Activated CD8-positive, alpha-beta memory T cell treated with anti-CD3 and anti-CD28 coated beads, Interleukin-2, amount 50 U/mL, for 24 hours (primary cell): ENCODE measurements around the gene ERBB2.

Source experiments
- DNase-seq: peaks from one replicate; pipeline ENCODE4 v3.0.0-alpha.2; 2020; ENCODE audit errors: extremely low read depth

Gene ERBB2

DNA sequence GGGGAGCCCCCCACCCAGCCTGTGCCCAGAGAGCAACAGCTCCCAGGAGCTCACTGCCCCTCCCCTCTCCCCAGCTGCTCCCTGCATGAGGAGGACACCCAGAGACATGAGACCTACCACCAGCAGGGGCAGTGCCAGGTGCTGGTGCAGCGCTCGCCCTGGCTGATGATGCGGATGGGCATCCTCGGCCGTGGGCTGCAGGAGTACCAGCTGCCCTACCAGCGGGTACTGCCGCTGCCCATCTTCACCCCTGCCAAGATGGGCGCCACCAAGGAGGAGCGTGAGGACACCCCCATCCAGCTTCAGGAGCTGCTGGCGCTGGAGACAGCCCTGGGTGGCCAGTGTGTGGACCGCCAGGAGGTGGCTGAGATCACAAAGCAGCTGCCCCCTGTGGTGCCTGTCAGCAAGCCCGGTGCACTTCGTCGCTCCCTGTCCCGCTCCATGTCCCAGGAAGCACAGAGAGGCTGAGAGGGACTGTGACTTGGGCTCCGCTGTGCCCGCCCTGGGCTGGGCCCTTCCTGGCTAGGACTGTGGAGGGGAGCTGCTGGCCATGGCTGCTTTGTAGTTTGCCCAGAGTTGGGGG is 34.1 kb upstream of the ERBB2 start:
- no peak for DNase-seq

DNA sequence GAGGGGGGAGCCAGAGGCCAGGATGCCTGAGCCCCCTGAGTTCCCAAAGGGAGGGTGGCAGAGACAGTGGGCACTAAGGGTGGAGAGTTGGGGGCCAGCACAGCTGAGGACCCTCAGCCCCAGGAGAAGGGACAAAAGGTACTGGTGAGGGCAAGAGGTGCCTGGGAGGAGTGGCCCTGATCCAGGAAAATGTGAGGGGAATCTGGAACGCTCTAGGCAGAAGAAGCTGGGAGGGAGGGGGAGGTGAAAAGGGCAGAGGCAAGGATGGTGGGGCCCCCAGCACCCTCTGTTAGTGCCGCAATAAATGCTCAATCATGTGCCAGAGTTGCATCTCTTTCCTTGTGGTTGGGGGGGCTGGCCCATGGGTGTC is 33.6 kb upstream of the ERBB2 start:
- no peak for DNase-seq

DNA sequence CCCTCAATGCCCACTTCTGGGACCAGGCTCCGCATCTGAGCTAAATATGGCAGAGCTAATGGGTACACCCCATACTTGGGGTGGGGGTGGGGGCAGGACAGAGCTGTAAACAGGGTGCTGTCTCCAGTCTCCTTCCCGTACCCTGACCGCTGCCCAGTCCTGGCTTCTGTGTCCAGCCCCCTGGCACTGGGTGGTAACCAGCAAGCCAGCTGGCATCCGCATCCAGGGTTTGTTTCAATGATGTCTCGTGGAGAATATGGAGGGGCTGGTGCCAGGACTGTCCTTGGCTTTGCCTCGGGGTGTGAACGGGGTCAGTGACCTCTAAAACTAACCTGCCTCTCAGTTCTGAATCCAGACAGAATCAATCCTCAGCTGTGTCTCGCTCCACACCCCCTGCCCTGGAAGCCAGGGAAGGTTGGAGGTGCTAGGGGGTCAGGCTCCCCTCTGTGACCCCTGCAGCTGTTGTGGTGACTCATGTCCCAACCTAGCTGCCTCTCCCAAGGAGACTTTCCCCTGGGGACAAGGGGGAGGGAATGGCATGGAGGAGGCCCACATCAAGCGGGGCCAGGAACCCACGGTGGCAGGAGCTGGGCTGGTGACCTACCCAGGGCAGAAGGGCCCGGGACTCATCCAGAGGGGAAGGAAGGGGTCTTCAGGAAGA is 33.1 kb upstream of the ERBB2 start:
- no peak for DNase-seq

DNA sequence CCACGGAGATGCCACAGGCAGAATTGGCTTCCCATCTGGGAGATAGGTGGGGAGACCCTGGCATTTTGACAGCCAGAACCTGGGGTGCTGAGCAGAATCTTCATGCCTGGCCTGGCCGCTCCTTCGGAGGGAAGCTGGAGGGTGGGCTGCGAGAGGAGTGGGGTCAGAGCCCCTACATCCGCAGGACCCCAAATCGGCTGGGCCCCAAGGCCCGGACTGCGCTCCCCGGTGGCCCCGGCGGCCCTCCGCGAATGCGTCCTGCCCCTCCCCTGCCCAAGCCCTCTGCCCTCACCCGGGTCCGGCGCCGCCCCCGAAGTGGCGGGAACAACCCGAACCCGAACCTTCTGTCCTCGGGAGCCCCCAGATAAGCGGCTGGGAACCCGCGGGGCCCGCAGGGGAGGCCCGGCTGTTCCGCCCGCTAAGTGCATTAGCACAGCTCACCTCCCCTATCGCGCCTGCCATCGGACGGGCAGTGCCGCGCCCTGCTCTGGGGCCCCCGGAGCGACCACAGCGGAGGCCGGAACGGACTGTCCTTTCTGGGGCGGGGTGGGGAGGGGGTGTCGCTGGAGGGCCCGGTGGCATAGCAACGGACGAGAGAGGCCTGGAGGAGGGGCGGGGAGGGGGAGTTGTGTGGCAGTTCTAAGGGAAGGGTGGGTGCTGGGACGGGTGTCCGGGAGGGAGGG is 32.5 kb upstream of the ERBB2 start:
- no peak for DNase-seq

DNA sequence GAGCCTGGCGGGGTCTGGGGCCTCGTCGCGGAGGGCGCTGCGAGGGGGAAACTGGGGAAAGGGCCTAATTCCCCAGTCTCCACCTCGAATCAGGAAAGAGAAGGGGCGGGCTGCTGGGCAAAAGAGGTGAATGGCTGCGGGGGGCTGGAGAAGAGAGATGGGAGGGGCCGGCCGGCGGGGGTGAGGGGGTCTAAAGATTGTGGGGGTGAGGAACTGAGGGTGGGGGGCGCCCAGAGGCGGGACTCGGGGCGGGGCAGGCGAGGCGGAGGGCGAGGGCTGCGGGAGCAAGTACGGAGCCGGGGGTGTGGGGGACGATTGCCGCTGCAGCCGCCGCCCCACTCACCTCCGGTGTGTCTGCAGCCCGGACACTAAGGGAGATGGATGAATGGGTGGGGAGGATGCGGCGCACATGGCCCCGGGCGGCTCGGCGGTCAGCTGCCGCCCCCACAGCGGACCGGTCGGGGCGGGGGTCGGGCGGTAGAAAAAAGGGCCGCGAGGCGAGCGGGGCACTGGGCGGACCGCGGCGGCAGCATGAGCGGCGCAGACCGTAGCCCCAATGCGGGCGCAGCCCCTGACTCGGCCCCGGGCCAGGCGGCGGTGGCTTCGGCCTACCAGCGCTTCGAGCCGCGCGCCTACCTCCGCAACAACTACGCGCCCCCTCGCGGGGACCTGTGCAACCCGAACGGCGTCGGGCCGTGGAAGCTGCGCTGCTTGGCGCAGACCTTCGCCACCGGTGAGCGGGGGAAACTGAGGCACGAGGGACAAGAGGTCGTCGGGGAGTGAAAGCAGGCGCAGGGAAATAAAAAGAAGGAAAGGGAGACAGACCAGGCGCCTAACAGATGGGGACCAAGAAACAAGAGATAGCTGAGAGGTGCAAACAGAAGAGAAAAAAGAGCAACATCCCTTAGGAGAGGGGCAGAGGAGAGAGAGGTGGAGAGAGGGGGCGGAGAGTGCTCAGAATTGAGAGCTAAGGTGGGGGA is 31.6 kb upstream of the ERBB2 start, which contains the start of gene PNMT:
TSS of gene PNMT (plus strand) at position 509 of the 980 bp plus-strand sequence. CDS start at position 532, 23 bp downstream.
- peak; percentile 29 for DNase-seq

DNA sequence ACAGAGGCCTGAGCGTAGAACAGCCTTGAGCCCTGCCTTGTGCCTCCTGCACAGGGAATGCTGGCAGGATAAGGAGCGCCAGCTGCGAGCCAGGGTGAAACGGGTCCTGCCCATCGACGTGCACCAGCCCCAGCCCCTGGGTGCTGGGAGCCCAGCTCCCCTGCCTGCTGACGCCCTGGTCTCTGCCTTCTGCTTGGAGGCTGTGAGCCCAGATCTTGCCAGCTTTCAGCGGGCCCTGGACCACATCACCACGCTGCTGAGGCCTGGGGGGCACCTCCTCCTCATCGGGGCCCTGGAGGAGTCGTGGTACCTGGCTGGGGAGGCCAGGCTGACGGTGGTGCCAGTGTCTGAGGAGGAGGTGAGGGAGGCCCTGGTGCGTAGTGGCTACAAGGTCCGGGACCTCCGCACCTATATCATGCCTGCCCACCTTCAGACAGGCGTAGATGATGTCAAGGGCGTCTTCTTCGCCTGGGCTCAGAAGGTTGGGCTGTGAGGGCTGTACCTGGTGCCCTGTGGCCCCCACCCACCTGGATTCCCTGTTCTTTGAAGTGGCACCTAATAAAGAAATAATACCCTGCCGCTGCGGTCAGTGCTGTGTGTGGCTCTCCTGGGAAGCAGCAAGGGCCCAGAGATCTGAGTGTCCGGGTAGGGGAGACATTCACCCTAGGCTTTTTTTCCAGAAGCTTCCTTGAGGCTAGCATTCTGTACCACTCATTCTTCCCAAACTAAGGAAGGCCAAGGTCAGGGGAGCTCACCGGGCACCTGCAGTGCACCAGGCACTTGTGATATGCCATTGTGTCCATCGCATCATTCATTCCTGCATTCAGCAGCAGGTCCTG is 29.7 kb upstream of the ERBB2 start:
- no peak for DNase-seq

DNA sequence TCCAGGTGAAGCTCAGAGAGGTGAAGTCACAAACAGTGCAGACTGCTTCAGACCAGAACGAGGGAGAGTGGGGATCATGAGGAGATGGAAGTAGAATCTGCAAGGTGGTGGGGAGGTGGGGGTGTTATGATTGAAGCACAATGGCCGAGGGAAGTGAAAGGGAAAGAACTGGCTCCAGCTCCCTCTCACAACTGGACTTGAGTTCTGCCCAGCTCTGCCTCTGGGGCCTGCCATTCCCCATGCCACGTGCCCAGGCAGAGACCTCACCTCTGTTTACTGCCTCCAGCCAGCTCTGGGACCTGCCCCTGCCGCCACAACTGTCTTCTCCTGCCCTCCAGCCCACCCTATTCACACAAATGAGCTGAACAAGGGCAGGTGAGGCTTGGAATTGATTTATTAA is 29.1 kb upstream of the ERBB2 start:
- no peak for DNase-seq

DNA sequence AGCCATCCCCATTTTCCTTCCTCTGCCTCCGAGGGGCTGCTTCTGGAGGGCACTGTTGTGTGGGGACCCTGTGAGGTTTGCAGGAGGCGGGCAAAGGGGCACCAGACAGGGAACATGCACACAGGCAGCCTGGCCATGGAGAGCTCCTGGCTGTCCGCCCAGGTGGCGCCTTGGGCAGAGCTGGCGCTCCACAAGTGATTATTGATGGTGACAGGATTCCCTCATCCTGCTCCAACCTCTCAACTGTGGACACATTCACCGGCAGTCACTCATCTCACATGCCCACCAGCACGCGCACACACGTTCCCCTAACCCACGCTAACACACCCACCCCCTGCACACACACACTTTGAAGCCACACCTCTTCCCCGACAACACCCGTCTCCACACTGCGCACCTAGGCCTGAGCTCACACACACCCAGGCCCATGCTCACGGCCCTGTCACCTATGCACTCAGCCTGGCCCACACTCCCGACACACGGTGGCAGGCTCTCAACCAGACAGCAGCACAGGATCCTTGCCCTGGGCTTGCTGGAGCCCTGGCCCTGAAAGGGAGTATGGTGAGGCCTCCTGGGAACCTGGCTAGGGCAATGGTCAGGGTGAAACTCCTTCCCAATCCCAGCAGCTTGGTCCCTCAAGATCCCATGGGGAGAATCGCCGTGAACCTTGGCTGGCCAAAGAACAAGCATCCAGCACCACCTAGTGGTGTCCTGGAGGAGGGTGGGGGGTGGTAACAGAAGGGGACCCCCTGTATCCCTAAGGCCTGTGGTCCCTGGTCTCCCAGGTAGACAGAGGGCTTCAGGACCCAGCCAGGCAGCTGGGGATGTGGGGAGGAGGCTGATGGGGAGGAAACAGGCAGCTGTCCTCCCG is 28.0 kb upstream of the ERBB2 start:
- no peak for DNase-seq

DNA sequence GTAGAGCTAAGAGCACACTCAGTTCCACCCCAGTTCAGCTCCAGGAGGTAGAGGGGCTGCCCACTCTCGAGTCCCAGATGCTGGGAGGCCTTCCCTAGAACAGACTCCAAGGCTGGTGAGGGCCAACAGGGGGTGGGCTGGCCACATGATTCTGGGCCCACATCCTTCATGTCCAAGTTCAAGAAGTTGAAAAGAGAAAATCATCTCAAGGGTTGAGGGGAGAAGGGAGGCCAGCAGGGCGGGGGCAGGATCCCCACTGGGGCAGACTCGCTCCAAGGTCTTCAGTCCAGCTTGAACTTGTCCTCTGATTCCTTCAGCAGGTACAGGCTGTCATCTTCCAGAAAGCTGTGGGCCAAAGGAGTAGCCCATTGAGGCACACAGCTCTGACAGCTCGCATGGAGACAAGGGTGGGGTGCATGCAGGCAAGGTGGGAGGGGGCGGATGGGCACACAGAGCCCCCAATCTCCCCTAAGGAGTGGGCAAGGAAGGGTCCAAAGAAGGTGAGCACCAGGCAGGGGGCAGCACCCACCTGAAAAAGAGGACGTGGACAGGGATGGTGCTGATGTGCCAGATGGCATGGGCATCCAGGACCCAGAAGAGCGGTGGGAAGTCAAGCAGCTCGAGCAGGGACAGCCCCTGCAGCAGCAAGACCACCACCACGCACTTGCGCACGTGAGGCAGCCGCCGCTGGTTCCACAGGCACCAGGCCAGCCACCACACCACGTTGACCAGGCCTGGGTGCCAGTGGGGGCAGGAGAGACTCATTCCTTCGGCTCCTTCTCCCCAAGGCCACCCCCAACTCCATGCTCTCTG is 27.1 kb upstream of the ERBB2 start:
- DNase-seq = no peak

DNA sequence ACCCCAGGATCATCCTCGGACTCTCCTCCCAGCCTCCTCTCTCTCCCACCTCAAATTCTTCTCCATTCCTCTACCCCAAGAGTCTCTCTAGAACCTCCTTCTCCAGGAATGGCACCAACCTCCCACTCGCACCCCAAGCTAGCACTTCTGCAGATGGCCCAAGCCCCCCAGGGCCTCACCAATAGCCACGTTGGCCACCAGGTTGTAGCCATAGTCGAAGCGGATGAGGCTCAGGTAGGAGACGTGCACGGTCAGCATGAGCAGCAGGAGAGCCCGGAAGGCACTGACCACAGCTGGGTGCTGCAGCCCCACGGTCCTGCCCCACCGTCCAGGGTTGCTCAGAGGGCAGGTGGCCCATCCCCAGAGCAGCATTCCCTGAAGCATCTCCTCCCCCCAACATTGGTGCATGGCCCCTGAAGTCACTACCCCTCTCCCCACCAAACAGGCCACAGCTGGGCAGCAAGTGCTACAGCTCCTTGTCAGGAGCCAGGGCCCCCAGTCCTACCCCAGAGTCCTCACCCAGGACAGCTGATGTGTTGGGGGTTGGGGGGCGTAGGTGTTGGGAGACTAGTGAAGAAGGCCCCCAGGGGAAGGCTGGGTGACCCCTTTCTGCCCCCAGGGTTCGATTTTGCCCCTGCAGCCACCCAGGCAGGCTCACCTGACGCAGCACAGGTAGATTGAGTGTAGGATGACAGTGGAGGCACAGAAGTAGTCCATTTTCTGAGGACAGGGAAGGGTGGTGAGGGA is 26.4 kb upstream of the ERBB2 start:
- DNase-seq = no peak

DNA sequence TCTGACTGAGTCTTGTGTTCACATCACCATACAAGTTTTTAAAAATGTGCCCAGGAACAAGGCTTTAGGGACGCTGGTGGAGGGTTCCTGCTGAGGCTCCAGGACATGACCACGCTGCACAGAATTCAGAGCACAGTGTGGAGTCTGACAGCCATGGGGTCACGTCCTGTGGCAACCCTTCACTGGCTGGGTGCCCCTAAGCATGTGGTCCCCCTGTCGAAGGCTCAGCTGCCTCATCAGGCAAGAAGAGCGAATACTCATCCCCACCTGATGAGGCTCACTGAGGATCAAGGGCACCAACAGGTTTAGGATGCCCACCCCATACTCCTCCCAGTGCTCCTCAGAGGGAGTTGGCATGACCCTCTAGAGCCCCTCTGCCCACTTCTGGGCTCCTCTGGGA is 25.7 kb upstream of the ERBB2 start:
- DNase-seq = no peak

DNA sequence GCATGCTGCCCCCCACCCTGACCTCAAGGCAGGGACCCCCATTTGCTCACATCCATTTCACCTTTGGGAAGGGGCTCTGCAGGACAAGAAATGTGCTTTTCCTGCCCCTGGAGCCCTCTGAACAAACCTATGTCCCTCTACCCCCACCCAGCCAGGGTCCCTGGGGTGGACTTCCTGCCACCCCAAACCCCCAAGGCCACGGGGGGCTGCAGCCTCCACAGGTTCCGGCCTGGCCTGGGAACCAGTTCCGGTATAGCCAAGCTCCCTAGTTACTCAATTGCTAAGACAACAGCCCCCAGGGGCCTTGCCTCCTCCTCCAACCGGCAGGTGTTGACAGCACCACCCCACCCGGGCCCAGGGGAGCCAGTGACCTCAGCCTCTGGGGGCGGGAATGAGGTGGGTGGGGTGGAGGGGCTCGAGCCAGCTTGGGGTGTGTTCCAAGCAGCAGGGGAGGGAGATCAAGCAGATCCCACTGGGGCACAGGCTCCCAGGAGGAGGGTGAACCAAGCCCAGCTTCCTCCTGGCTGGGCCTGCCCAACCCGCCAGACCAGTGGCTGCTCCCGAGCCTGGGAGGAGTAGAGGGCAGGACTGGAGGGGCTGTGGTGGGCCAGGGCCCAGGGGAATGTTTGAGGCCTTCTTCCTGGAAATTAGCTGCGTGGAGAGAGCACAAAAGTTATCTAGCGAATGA is 25.0 kb upstream of the ERBB2 start:
- DNase-seq = no peak

DNA sequence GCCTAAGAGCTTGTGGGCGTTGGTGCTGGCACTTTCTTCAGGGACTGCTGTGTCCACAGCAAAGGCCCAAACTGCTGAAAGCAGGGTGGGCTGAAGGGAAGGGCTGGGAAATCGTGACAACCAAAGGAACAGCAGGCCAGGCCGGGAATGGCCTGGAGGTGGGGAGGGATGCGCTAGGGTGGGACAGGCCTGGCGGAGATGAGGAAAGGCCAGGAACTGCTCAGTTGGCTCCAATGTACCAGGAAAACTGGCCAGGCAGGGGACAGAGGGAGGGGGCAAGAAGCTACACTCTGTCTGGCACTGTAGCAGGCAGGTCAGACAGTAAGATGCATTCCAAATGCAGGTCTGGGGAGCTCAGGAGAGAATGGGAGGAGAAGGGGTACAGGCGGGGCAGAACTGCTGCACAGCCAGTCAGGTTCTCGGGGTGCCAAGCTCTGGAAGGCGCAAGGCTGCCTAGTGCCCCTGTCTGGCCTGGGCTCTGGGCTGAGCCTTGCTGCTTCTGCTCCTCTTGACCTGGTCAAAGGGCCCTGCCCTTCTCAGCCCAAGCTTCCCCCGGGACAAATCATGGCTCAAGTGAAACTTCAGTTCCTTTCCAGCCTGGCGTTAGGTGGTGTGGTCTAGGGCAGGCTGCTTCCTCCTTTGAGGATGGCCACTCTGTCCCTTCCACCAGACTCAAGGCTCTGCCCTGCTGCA is 24.3 kb upstream of the ERBB2 start:
- no peak for DNase-seq

DNA sequence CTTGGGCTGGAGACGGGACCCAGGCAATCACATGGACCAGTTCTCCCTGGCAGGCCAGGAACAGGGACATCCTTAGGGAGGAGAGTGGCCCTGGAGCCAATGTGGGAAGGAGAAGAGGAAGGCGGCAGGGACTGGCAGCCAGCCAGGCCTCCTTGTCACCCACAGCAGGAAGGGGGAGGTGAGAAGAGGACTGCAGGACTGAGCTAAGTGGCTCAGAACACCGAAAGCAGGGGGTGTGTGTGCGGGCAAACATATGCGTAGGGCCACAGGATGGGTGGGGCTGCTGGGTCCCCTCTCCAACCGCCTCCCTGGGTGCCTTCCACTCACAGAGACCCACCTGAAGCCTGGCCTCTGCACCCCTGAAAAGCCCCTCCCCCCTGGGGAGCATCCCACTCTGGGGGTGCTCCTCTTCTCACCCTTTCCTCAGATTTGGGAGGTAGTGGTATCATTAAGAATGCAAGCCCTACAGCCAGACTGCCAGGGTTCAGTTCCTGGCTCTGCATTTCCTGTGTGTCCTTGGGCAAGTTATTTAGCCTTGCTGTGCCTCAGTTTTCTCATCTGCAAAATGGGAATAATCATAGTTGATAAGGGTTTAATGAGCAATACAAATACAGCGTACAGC is 23.6 kb upstream of the ERBB2 start:
- no peak for DNase-seq

DNA sequence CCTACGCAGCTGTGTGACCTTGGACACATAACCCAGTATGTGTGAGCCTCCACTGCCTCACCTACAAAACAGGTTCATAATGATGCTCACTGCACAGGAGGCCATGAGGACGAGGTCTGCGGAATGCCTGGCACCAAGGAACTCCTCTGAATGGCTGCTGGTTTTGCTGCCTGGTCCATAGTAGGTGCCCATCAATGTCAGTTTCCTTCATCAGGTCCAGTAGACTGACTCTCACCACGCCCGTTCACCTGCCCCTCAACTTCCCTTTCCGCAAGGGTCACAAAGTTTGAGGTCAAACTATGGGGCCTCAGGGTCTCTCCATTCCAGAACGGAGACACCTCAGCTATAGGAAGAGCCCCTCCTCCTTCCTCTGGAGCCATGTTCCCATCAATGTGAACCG is 22.8 kb upstream of the ERBB2 start:
- no peak for DNase-seq

DNA sequence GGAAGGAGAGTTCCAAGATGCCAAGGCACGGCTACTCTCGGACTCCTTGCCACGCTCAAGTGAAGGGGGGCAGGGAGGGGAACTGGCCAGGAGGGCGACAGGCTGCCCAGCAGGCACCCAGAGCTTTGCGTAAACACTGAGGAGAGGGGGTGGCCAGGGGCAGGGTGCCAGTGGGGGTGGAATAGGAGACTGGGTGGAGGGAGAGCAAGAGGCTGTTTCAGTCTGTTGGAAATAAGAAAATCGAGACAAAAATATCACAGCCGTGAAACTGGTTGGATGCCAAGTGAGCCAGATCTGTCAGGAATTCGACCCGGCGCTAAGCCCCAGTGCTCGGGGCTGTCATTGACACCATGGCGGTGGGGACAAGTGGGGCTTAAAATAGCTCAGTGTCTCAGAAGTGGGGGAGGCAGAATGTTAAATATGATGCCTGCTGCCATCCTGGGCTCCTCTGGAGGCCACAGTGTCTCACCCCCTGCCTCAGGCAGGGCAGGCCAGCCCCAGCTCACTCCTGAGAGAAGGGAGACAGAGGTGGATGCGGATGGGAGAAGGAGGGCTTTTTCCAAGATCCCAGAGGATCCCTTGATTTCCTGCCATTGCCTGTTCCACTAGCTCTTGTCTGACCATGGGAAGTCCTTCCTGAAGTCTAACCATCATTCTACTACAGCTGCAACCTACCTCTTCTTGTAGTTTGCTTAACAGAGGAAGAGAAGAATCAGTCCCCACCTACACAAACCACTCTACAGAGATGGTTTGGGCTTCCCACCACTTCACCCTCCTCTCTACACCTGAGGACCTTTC is 22.1 kb upstream of the ERBB2 start:
- DNase-seq = no peak
